ENCODE data around the gene PGM2L1.
"Not testable (repeated sequence)": the region's sequence is repeated elsewhere in the genome, so short reads cannot be mapped to it uniquely, and the experiment has no call there.

Gene PGM2L1

GRCh38 chr11:74398244-74399159 is at the start of gene PGM2L1:
Gene PGM2L1, minus strand, starts transcription at chr11:74398433. Its CDS starts 272 bp downstream, at chr11:74398161.
- peak; percentile 81 to 92 (median 89) for DNase-seq

DNA sequence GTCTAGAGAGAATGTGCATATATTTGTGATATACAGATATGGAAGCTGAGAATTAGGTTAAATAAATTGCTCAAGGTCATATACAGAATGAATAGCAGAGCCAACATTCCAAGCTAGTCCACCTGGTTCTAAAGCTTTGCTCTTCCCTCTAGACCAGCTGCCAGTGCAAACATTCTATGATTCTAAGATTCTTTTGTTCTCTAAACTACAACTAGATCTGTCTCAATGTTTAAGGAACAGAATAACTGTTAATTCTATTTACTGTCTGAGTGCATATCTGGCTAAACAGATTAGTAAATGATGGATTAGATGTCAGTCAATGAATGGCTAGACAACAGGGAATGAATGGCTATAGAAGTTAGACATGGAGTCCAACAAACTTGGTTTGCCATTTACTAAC is 49.5 kb upstream of the PGM2L1 start:
- DNase-seq: no peak

- DNase-seq: no peak
Measured at GRCh38 chr11:74446532-74446938, 48.3 kb upstream of the PGM2L1 start.

- no peak for DNase-seq
Measured at GRCh38 chr11:74444173-74444826, 46.1 kb upstream of the PGM2L1 start.

DNA sequence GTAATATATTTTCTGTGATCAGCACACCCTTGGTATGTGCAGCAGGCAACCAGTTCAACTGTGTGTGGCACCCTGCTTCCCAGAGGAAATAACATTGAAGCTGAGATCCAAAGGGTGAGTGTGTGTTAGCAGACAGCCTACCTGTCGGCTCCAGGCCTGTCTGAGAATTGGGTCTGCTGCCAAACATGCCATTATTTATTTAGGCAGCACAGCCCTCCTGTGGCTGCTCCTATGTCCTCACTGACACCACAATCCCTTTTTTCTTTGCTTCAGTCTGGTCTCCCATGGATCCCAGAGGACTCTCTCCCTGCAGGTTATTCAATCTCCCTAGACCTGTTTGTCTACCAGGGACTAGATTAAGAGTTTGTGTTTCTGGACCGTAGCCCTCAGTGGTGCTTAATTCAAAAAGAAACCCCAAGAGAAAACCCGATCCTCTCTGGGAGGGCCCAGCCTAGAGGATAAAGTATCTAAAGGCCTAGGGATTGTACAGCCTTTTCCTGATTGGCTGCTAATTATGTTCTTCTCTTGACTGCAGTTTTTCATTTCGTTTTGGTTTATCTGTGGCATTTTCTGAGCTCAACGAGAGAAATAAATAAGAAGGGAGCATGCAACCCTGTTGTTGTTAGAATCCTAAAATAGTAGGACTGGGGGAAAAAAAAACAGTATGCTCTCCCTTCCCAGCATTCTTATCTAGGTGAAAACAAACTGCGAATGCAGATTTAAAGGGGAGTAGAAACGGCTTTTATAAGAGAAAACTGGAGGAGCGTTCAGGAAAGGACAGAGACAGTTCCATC is 45.0 kb upstream of the PGM2L1 start:
- no peak for DNase-seq

- no peak for DNase-seq
Measured at GRCh38 chr11:74442636-74443035, 44.4 kb upstream of the PGM2L1 start.

DNA sequence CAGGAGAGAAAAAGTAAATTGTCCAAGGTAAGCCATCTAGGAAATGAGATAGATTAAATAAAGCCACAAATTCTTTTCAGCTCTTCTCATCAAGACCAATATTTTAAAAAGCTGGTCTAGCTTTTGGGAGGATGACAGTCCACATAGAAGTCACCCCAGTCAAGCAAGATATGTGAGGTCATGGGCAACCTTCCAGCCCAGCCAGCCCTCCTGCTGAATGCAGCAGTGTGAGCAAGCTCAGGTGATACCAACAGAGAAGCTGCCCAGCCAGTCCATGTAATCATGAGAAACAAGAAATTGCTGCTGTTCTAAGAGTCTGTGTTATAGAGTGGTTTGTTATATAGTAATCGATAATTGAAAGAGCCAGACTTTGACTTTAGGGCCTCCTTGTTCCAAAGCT is 40.4 kb upstream of the PGM2L1 start:
- no peak for DNase-seq

DNA sequence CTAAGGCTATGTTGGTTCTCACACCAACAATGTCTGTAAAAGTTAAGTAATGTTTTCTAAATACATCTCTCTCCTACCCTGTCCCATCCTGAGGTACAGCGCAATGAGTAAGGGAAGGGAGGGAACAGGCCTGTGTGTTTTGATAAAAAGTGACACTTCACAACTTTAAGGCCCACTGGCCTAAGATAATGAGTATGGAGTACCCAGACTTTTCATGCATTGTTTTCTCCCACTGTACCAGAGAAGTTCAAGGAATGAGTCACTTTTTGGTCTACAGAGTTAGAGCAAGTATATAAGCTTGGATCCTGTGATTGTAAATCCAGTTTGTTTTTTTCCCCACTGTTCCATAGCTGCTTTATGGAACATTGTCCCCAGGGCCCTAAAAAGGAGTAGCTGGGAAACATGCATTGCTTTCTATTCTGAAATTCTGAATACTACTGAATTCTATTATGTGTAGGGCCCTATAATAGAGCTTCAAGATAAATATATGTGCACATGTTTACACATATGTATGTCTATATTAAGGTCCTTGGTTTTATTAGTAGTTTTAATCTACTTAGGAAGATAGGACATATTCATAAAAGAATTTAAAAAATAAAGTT is 39.3 kb upstream of the PGM2L1 start:
- no peak for DNase-seq

DNA sequence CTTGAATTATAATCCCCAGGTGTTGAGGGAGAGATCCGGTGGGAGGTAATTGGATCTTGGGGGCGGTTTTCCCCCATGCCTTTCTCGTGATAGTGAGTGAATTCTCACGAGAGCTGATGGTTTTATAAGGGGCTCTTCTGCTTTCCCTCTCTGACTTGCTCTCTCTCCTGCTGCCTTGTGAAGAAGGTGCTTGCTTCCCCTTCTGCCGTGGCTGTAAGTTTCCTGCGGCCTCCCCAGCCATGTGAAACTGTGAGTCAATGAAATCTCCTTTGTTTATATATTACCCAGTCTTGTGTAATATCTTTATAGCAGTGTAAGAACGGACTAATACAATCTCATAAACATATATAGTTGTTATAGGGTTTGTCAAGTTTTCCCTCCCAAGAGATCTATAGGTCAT is 36.3 kb upstream of the PGM2L1 start:
- no peak for DNase-seq

DNA sequence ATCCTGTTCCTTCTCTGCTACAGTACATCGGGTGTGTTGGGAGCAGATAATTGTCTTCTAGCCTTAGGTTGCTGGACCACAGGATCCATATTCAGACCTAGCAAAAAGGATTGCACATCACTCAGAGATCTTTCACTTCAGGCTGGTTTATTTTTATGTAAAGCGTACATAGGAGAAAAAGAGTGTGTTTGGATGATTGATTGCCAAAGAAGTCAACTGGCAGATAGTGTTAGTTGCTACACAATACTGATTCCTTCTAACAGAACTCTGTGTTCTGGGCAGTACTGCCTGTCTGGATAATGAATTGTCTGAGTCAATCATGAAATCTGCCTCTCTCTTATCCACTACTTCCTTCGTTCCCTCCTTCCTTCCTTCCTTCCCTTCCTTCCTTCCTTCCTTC is 31.0 kb upstream of the PGM2L1 start:
- no peak for DNase-seq

GRCh38 chr11:74427384-74427886 is 29.2 kb upstream of the PGM2L1 start:
- no peak for DNase-seq

GRCh38 chr11:74425100-74425499 is 26.9 kb upstream of the PGM2L1 start:
- no peak for DNase-seq

DNA sequence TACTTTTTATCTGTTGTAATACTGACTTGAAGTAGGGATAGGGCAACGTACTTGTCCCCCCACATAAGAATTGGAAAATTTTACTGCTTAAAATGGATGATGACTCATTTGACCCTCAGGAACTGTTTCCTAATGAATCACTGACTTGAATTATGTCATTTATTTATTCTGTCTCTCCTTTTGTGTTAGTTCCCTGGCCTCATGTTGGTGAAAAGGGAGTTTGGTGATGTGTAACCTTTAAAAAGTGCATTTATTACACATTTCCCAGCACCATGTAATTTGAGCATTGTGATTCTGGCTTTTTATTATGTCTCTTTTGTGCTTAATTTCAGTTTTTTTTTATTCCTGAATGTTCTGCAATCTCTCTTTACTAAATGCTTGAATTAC is 20.3 kb upstream of the PGM2L1 start:
- DNase-seq: no peak

DNA sequence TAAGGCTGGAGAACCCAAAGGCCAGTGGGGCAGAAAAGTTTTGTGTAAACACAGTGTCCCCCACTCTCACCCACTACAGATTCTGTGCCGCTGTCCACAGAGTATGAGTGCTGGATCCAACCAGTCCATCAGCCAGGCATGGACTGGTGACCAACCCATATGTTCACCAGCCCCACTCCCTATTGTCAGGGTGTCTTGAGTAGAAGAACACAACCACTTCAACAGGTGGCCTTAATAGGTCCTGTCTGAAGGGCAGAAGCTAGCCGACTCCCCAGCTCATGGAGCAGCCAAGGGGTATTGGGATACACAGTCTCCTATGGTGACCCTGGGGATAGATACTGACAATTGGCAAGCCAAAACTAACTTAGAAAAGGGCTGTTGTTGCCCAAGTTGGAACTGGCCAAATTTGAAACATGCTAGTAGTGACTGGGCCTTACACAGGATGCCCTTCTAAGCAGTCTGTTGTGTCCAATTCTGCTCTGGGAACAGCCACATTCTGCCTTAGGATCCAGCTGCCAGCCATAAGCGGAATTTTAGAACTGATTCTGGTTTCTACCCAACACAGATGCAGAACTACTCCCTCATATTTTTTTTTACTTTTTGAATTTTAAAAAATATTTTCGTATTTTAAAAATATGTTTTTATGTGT is 19.8 kb upstream of the PGM2L1 start:
- DNase-seq: no peak

DNA sequence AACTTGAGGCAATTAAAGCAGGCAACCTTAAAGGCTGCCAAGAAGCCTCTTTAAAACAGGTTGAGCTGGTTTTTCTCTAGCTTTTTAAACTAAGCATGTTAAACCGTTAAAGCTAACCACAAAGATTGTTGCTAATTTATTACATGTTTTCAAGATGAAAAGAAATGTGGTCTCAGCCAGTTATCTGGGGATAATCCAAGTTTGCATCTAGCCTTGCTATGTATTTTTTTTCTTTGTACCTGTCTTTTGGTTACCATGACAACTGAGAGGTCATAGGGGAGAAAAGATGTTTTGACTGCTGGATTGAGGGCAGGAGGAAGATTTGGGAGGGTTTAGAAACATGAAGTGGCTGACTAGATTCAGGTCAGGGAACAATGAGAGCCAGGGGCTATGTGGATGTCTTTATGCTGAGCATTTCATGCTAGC is 19.2 kb upstream of the PGM2L1 start:
- DNase-seq: no peak

DNA sequence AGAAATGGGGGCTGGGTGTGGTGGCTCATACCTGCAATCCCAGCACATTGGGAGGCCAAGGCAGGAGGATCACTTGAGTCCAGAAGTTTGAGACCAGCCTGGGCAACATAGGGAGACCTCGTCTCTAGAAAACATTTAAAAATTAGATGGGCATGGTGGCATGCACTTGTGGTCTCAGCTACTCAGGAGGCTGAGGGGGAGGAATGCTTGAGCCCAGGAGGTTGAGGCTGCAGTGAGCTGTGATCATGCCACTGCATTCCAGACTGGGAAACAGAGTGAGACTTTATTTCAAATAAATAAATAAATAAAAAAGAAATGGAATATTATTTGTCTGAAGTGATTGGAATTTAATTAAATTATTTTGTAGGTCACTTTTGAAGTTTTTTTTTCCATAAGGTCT is 18.7 kb upstream of the PGM2L1 start:
- not testable (repeated sequence) for DNase-seq

DNA sequence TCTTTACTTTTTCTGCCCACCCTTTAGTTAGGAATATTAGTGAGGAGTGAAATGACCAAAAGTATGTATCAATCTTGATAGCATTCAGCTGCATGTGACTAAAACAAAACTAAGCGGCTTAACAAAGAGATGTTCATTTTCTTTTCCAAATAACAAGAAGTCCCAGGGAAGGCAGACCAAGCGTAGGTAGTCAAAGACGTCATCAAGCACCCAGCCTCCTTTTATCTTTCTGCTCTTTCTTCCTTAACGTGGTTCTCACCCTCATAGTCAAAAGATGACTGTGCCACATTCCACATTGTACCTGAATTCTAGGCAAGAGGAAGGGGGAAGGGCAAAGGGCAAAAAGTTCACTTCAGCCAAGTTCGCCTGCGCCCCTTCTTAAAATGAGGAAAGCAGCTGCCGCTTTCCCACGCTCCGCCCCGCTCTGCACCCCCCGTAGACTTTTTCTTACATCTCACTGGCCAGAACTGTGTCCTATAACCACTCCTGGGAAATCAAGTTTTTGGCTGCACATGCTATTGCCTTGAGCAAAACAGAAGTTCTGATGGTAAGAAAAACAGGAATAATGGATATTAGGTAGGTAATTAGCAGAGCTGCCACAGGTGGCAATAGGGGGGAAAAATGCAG is 14.6 kb upstream of the PGM2L1 start:
- DNase-seq: no peak

- DNase-seq: no peak
Measured at GRCh38 chr11:74412321-74412720, 14.1 kb upstream of the PGM2L1 start.

DNA sequence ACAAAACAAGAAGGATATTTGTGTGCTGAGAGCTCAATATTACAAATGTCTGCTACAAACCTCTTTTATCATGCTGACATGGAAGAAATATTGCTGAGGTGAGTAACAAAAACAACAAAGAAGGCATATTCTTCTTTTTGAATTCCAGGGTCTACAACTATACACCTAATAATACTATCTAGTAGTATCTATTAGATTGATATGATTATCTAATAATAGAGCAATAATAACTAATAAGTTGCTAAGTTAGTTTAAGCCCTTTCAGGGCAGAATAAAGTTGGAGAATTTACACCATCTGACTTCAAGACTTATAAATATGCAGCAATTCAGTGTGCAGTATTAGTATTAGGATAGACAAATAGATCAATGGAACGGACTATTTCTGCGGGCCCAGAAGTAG is 11.4 kb upstream of the PGM2L1 start:
- DNase-seq: no peak

DNA sequence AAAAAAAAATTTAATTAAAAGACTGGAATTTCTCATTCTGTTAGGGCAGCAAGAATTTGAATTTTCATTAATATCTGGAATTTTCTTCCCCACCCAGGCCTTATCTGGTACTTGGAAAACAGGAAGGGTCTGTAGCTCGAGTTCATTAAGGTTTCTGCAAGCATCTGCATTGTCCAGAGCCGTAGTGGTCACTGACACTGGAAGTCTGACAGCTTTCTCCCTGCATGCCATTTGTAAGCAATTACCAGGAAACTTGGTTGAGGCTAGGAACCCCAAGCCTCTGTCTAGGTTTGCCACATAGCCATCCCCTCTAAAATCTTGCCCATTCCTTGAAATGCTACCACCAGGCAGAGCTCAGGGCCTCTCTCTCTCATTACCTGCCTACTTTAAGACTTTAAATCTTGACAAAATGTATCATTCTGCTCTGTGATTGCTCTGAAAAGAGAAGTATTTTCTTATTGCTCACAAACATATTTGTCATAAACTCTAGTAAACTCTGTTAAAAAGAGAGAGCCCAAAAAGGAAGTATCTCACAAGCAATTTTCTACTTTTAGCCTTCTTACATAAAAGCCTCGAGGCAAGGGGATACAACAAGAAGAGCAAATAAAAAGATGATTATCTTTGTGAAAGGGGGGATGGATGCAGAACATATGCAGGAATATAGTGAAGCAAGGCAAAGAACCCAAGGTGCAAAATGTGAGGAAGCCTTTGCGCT is 5.5 kb upstream of the PGM2L1 start:
- DNase-seq: no peak

DNA sequence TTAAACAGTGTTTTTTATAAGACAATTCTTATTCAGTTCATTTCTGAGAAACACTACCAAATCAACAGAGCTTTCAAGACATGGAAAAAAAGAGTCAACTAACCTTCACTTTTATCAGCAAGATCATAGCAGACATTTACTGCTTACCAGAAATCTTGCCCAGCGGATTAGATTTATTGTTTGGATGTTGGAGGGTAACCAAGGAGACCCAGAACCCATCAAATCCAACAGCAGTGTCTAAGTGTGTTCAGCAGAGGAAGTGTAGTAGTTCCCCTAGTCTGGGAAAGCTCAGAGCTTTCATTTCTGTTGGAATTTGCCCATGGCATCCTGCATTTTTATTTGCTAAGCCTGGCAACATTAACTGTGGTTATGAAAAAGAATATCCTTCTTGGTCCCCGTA is 2.4 kb upstream of the PGM2L1 start:
- DNase-seq: no peak

All from activated CD4-positive, CD25-positive, alpha-beta regulatory T cell (primary cell).